Calu3 (cell line): ENCODE data around the gene PRELID3B. TPM values are rescaled to one million over a fixed set of nuclear protein-coding genes. Genes with fewer than 3 reads are reported as not detected.
"Not testable (repeated sequence)": the region's sequence is repeated elsewhere in the genome, so short reads cannot be mapped to it uniquely, and the experiment has no call there.

Experiments
- BruUV-seq: library from RNA; stranded (reverse); fragments of 400-500 nt; replicated peaks from 2 replicates; lab custom pipeline; 2021; lab: Mats Ljungman, UMichigan
- CTCF ChIA-PET: fragments of 300-600 bp; sonication (Branson Sonifier 250); formaldehyde crosslinking; loops from one replicate; lab custom pipeline; 2022; ENCODE audit warnings: antibody characterized with exemption; lab: Charles Lee
- DNase-seq: peaks from one replicate; pipeline ENCODE4 v3.0.0; 2022
- H3K27ac Mint-ChIP-seq: one replicate; pipeline ENCODE4 v1.8.0; 2022; ENCODE audit warnings: mixed read lengths; ENCODE audit not compliant: unreplicated experiment
- H3K27me3 Mint-ChIP-seq: one replicate; pipeline ENCODE4 v1.8.0; 2022; ENCODE audit warnings: mixed read lengths; ENCODE audit not compliant: unreplicated experiment
- H3K36me3 Mint-ChIP-seq: one replicate; pipeline ENCODE4 v1.8.0; 2022; ENCODE audit warnings: mild to moderate bottlenecking, moderate library complexity, mixed read lengths; ENCODE audit not compliant: insufficient read depth, unreplicated experiment
- H3K4me1 Mint-ChIP-seq: one replicate; pipeline ENCODE4 v1.8.0; 2022; ENCODE audit warnings: mild to moderate bottlenecking, low read depth, mixed read lengths; ENCODE audit not compliant: unreplicated experiment
- H3K4me3 Mint-ChIP-seq: one replicate; pipeline ENCODE4 v1.8.0; 2022; ENCODE audit warnings: mild to moderate bottlenecking, low read depth, moderate library complexity, mixed read lengths; ENCODE audit not compliant: unreplicated experiment
- H3K9me3 Mint-ChIP-seq: one replicate; pipeline ENCODE4 v1.8.0; 2022; ENCODE audit warnings: low read depth, mixed read lengths; ENCODE audit not compliant: unreplicated experiment
- intact Hi-C: fragments of 100-400 bp; cut with micrococcal nuclease; formaldehyde crosslinking; loops from one replicate; pipeline ENCODE4 v1.10.0; 2022; ENCODE audit not compliant: unreplicated experiment
- total RNA-seq: library from RNA; stranded (reverse); gene quantifications from 2 replicates; pipeline ENCODE4 v1.2.3, GENCODE V29; 2022
- TF ChIP-seq, protein P1 (sequence below): fragments of 200-600 bp; IDR thresholded peaks from one replicate; pipeline ENCODE4 v1.8.0; 2022; ENCODE audit warnings: antibody characterized with exemption; ENCODE audit not compliant: unreplicated experiment

Gene PRELID3B
- total RNA-seq, 1 experiment from 2014 or later: 136 TPM

DNA sequence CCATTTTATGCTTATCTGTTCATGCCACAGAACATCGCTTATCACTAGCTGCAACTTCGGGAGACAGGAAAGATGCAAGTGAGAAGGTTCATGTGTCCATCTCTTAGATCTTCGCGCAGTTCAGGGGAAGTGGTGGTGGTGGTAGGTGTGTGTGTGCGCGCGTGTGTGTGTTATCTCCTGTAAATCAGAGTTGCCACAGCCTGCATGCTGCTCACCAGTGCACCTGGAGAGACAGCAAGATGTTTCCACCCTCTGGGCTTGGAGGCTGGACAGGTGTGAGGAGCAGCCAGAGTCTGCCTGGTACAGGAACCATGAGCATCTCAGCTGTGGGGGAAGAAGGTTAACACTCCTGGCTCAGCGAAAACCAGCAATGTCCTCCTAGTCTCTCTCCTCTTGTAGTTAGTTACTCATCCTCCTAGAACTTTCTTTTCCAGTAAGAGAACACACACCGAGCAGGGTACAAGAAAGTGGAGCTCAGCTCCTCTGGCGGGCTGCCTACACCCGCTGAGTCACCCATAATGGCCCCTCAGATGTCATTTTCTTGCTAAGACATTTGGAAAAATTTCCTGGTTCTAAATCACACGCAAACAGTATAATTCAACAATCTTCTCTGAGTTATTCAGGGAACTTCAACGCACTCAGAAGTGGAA, 28.5 kb downstream of the PRELID3B start:
- CTCF ChIA-PET: no interaction called here

DNA sequence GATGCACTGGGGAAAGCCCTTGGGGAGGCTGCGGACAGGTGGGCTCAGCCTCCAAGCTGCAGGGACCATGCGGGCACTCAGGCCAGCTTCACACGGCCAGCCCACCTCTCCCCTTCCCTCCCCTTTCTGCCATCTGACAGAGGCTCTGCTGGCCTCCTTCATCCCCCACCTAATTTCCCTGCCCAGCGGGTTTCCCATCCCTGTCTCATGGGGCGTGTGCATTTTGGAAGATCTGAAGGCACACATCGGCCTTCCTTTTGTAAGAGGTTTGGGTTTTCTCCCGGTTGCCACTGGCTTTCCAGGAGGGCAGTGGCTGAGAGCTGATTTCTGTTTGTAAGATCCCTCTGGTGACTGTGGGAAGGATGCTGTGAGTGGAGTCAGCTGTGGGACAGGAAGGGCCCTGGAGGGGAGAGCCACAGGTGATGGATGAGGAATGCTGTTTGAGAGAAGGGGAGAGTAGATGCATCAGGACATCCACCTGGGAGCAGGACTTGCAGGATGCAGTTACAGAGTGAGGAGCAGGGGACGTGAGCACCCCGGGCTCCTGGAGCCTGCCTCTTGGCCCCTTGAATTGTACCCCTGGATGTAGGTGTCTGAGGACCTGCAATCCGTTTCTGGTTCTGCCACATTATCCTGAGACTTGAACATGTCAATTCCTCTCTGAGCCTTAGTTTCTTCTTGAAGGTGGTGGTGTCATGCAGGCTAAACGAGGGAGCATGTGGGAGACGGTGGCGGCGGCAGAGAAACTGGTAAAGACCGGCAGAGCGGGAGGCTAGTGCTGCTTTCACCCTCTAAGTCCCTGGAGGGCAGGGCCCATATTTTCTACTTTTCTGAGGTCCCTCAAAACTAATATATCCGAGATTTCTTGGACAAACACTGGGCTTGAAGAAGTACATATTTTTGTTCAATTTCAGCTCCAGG, 29.3 kb downstream of the PRELID3B start:
- Mint-ChIP-seq H3K27ac (no peak overlapping the region), H3K4me1 (peaks cover 51% of the 10 kb centered on the region), H3K9me3 (no peaks in the 10 kb centered on the region), H3K27me3 (no peaks in the 10 kb centered on the region), H3K36me3 (peaks cover 13% of the 10 kb centered on the region), H3K4me3 (no peak overlapping the region)
- TF ChIP-seq, protein P1, sequence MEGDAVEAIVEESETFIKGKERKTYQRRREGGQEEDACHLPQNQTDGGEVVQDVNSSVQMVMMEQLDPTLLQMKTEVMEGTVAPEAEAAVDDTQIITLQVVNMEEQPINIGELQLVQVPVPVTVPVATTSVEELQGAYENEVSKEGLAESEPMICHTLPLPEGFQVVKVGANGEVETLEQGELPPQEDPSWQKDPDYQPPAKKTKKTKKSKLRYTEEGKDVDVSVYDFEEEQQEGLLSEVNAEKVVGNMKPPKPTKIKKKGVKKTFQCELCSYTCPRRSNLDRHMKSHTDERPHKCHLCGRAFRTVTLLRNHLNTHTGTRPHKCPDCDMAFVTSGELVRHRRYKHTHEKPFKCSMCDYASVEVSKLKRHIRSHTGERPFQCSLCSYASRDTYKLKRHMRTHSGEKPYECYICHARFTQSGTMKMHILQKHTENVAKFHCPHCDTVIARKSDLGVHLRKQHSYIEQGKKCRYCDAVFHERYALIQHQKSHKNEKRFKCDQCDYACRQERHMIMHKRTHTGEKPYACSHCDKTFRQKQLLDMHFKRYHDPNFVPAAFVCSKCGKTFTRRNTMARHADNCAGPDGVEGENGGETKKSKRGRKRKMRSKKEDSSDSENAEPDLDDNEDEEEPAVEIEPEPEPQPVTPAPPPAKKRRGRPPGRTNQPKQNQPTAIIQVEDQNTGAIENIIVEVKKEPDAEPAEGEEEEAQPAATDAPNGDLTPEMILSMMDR: no peak
- CTCF ChIA-PET: no interaction called here
- no TSS peak for BruUV-seq
- no peak for DNase-seq
- intact Hi-C loops: no loop called here

More for the DNA sequence above, 28.5 kb downstream of the PRELID3B start:
- intact Hi-C loops: no loop called here
- Mint-ChIP-seq H3K4me1 (peaks cover 51% of the 10 kb centered on the region), H3K4me3 (no peak overlapping the region), H3K27me3 (no peaks in the 10 kb centered on the region), H3K36me3 (peaks cover 21% of the 10 kb centered on the region), H3K9me3 (no peaks in the 10 kb centered on the region), H3K27ac (peak overlapping the region; percentile 48)
- BruUV-seq: no TSS peak
- TF ChIP-seq, protein P1: no peak
- no peak for DNase-seq

DNA sequence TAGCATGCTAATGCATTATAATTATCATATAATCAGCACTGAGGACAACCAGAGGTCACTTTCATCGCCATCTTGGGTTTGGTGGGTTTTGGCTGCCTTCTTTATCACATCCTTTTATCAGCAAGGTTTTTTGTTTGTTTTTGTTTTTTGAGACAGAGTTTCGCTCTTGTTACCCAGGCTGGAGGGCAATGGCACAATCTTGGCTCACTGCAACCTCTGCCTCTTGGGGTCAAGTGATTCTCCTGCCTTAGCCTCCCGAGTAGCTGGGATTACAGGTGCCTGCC, 30.8 kb downstream of the PRELID3B start:
- H3K9me3 Mint-ChIP-seq, intact Hi-C loops, DNase-seq, H3K4me3 Mint-ChIP-seq, BruUV-seq, H3K27ac Mint-ChIP-seq, H3K27me3 Mint-ChIP-seq: not testable (repeated sequence)
- Mint-ChIP-seq H3K36me3 (peaks cover 23% of the 10 kb centered on the region), H3K4me1 (peaks cover 46% of the 10 kb centered on the region)
- CTCF ChIA-PET: interaction anchor here (0.6 kb wide), 2 partner anchors 1292 to 1316 kb away, joined by 3 to 5 read pairs; no protein-coding TSS in a partner anchor

DNA sequence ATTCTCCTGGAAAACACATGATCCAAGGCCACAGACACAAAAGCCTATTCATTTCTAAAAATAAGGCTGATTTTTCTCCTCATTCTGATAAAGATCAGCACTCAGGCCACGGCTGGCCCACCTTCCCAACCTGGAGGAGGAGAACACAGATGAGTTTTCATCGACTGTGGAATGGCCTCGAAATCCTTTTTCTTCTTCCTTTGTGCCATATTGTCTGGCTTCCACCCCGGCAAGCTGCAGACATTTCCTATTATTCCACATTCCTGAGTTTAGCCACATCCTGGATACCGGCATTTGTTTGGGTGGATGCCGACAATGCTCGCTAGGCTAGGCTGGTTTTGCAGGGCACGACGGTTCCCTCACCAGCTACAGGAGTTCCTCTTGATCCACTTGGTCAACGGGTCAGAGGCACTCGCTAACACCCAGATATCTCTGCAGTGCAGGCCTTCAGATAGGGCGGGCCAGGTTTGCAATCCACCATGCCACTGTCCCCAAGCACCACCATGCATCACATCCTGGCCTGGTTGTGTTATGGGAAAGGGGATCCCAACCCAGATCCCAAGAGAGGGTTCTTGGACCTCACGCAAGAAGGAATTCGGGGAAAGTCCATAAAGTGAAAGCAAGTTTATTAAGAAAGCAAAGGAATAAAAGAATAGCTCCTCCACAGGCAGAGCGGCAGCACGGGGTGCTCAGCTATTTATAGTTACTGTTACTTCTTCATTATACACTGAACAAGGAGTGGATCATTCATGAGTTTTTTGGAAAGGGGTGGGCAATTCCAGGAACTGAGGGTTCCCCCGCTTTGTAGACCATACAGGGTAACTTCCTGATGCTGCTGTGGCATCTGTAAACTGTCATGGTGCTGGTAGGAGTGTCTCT, 31.4 kb downstream of the PRELID3B start:
- Mint-ChIP-seq H3K4me1 (peaks cover 40% of the 10 kb centered on the region), H3K4me3 (peak overlapping the region; percentile 4), H3K36me3 (peaks cover 28% of the 10 kb centered on the region), H3K9me3 (no peaks in the 10 kb centered on the region), H3K27ac (peak overlapping the region; percentile 60), H3K27me3 (no peaks in the 10 kb centered on the region)
- CTCF ChIA-PET: interaction anchor here (0.6 to 0.7 kb wide), 3 partner anchors 353 to 1315 kb away, joined by 3 to 13 read pairs (median 5); no protein-coding TSS in a partner anchor
- BruUV-seq: no TSS peak
- TF ChIP-seq, protein P1: no peak
- peak; percentile 73 for DNase-seq
- intact Hi-C loops: no loop called here
